Measurements from ENCODE around the gene CD101. TPM values are rescaled to one million over a fixed set of nuclear protein-coding genes. Genes with fewer than 3 reads are reported as not detected.

Gene CD101
- total and polyA plus RNA-seq, 12 donors: 0.30 to 2.3 (median 1.1) TPM

DNA sequence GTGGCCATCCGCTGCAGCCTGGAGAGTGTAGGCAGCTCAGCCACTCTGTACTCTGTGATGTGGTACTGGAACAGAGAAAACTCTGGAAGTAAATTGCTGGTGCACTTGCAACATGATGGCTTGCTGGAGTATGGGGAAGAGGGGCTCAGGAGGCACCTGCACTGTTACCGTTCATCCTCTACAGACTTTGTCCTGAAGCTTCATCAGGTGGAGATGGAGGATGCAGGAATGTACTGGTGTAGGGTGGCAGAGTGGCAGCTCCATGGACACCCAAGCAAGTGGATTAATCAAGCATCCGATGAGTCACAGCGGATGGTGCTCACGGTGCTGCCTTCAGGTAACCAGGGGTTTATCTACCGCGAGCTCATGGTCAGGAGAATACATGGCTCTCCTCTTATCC lies 24.0 kb downstream of the CD101 start:
- H3K27ac ChIP-seq: no peak overlapping the region
- intact Hi-C loops (cut with DNase I): no loop called here

GRCh38 chr1:117026361-117026760 lies 24.8 kb downstream of the CD101 start:
- peak overlapping the region in 1 of 10 donors; percentile 19 for H3K27ac ChIP-seq
- TF ChIP-seq, protein P1, sequence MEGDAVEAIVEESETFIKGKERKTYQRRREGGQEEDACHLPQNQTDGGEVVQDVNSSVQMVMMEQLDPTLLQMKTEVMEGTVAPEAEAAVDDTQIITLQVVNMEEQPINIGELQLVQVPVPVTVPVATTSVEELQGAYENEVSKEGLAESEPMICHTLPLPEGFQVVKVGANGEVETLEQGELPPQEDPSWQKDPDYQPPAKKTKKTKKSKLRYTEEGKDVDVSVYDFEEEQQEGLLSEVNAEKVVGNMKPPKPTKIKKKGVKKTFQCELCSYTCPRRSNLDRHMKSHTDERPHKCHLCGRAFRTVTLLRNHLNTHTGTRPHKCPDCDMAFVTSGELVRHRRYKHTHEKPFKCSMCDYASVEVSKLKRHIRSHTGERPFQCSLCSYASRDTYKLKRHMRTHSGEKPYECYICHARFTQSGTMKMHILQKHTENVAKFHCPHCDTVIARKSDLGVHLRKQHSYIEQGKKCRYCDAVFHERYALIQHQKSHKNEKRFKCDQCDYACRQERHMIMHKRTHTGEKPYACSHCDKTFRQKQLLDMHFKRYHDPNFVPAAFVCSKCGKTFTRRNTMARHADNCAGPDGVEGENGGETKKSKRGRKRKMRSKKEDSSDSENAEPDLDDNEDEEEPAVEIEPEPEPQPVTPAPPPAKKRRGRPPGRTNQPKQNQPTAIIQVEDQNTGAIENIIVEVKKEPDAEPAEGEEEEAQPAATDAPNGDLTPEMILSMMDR (IDR thresholded peaks at IDR 0.05): no peak
- H3K27me3 ChIP-seq: no peaks in the 10 kb centered on the region
- ATAC-seq (peak in 2 of 8 donors; percentile 35 to 67), DNase-seq (no peak)
- H3K36me3 ChIP-seq: no peaks in the 10 kb centered on the region
- H3K4me3 ChIP-seq: no peak overlapping the region
- intact Hi-C loops (cut with DNase I): no loop called here
- no peaks in the 10 kb centered on the region for H3K9me3 ChIP-seq
- 45 to 57% methylated on average over 6 of the region's 6 CpGs for WGBS, 2 donors
- peaks cover 0 to 14% (median 4%) of the 10 kb centered on the region in 9 donors for H3K4me1 ChIP-seq

More for the DNA sequence above, 24.0 kb downstream of the CD101 start:
- TF ChIP-seq, protein P1 (IDR thresholded peaks at IDR 0.05): no peak
- no peaks in the 10 kb centered on the region for H3K9me3 ChIP-seq
- no peak overlapping the region for H3K4me3 ChIP-seq
- H3K27me3 ChIP-seq: no peaks in the 10 kb centered on the region
- no peaks in the 10 kb centered on the region for H3K36me3 ChIP-seq
- DNase-seq (no peak), ATAC-seq (no peak)
- 98 to 99% methylated on average over 7 of the region's 7 CpGs for WGBS, 2 donors
- H3K4me1 ChIP-seq: peaks cover 0 to 18% (median 4%) of the 10 kb centered on the region in 9 donors

- WGBS, 2 donors: 78 to 83% methylated on average over 1 of the region's 1 CpG
- intact Hi-C loops (cut with DNase I): no loop called here
- no peak overlapping the region for H3K4me3 ChIP-seq
- ATAC-seq (no peak), DNase-seq (no peak)
- H3K9me3 ChIP-seq: no peaks in the 10 kb centered on the region
- peaks cover 0 to 27% (median 9%) of the 10 kb centered on the region in 9 donors for H3K4me1 ChIP-seq
- H3K27me3 ChIP-seq: no peaks in the 10 kb centered on the region
- H3K27ac ChIP-seq: no peak overlapping the region
- peaks cover 0 to 4% (median 0%) of the 10 kb centered on the region in 9 donors for H3K36me3 ChIP-seq
- TF ChIP-seq, protein P1 (IDR thresholded peaks at IDR 0.05): no peak
Measured at GRCh38 chr1:117029685-117030084, 28.1 kb downstream of the CD101 start.

DNA sequence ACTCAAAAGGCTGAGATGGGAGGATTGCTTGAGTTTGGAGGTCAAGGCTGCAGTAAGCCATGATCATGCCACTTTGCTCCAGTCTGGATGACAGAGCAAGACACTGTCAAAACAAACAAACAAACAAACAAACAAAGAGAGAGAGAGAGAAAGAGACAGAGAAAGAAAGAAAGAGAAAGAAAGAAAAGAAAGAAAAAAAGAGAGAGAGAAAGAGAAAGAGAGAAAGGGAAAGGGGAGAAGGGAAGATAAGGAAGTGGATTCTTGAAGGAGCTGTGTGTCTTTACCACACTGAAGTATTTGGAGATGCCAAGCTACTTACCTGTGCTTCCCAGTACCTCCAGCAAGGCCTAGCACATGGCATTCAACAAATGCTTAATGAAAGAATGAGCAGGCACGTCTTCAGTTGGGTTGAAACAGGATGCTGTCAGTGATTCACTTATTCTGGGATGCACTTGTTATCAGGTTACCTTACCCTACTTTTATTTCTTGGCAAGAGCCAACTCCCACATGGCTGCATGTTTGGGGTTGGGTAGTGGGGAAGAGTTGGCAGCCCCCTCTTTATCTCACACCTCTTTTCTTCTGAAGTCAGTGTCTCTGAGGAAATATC lies 28.8 kb downstream of the CD101 start:
- no peak overlapping the region for H3K27ac ChIP-seq
- DNase-seq (no peak), ATAC-seq (no peak)
- TF ChIP-seq, protein P1 (IDR thresholded peaks at IDR 0.05): no peak
- no peak overlapping the region for H3K4me3 ChIP-seq
- no peaks in the 10 kb centered on the region for H3K9me3 ChIP-seq
- intact Hi-C loops (cut with DNase I): no loop called here
- 90 to 93% methylated on average over 1 of the region's 1 CpG for WGBS, 2 donors
- peaks cover 0 to 27% (median 9%) of the 10 kb centered on the region in 9 donors for H3K4me1 ChIP-seq
- peaks cover 0 to 4% (median 0%) of the 10 kb centered on the region in 9 donors for H3K36me3 ChIP-seq
- H3K27me3 ChIP-seq: no peaks in the 10 kb centered on the region

Data from heart right ventricle (tissue), 16 donors.